H1 (cell line): Measurements from ENCODE around the gene STARD3NL. TPM values are rescaled to one million over a fixed set of nuclear protein-coding genes. Genes with fewer than 3 reads are reported as not detected.

Source experiments
- CTCF ChIA-PET: fragments of 300-600 bp; sonication (Branson Sonifier 250); formaldehyde crosslinking; loops from one replicate; lab custom pipeline; 2021; ENCODE audit not compliant: partially characterized antibody; lab: Charles Lee
- POLR2A ChIA-PET: fragments of 300-600 bp; sonication (Branson Sonifier 250); formaldehyde crosslinking; loops from one replicate; lab custom pipeline; 2021; ENCODE audit warnings: inconsistent platforms; ENCODE audit not compliant: partially characterized antibody; lab: Charles Lee
- DNase-seq, 2 experiments: peaks; one replicate each; pipeline versions ENCODE4 v3.0.0 to v3.0.0-alpha.2; 2010 to 2022; ENCODE audit warnings: low spot score in 2 of 2, low read depth in 1 of 2, mixed read lengths in 1 of 2
- FAIRE-seq: peaks from 2 replicates; lab custom pipeline; 2011; peaks lifted over from hg19 to GRCh38; lab: Jason Lieb, UNC
- H2AFZ ChIP-seq: 2 replicates; pipeline ENCODE4 v1.8.1; 2012; ENCODE audit warnings: low read length, inconsistent platforms
- H2AK5ac ChIP-seq: 2 replicates; pipeline ENCODE4 v1.6.1; 2013; ENCODE audit warnings: low read depth, low read length
- H2BK120ac ChIP-seq: replicated peaks from 2 replicates; pipeline ENCODE3; 2013; ENCODE audit warnings: low read depth, low read length, inconsistent platforms
- H2BK12ac ChIP-seq: 2 replicates; pipeline ENCODE4 v1.6.1; 2013; ENCODE audit warnings: low read depth, low read length
- H2BK15ac ChIP-seq: 2 replicates; pipeline ENCODE4 v1.6.1; 2013; ENCODE audit warnings: low read length
- H2BK20ac ChIP-seq: 2 replicates; pipeline ENCODE4 v1.6.1; 2013; ENCODE audit warnings: low read length
- H2BK5ac ChIP-seq: 2 replicates; pipeline ENCODE4 v1.6.1; 2013; ENCODE audit warnings: low read depth, low read length
- H3K14ac ChIP-seq: 2 replicates; pipeline ENCODE4 v1.6.1; 2013; ENCODE audit warnings: inconsistent platforms; ENCODE audit not compliant: insufficient read length
- H3K18ac ChIP-seq: 2 replicates; pipeline ENCODE4 v1.6.1; 2013; ENCODE audit warnings: low read length; ENCODE audit errors: extremely low read depth
- H3K23ac ChIP-seq: 2 replicates; pipeline ENCODE4 v1.6.1; 2013; ENCODE audit warnings: inconsistent platforms; ENCODE audit not compliant: insufficient read length
- H3K23me2 ChIP-seq: 2 replicates; pipeline ENCODE4 v1.6.1; 2013; ENCODE audit warnings: low read depth, low read length
- H3K27ac ChIP-seq: 2 replicates; pipeline ENCODE4 v1.6.1; 2011; ENCODE audit warnings: low read depth, low read length, inconsistent platforms
- H3K27me3 ChIP-seq, 4 experiments: replicated peaks in 1 of 4; 1 replicate in 1 of 4; 2 replicates in 3 of 4; pipeline versions ENCODE4 v1.6.1 to v1.8.1; 2011 to 2013; ENCODE audit warnings: low read length in 3 of 4, mild to moderate bottlenecking in 3 of 4, inconsistent platforms in 2 of 4, mixed read lengths in 2 of 4, moderate library complexity in 1 of 4; ENCODE audit not compliant: control insufficient read depth in 3 of 4, insufficient read depth in 3 of 4; ENCODE audit errors: extremely low read depth in 1 of 4
- H3K36me3 ChIP-seq, 4 experiments: 2 replicates each; pipeline versions ENCODE4 v1.6.1 to v1.8.1; 2011 to 2013; ENCODE audit warnings: mild to moderate bottlenecking in 4 of 4, low read length in 3 of 4, moderate library complexity in 2 of 4, control low read depth in 1 of 4, inconsistent platforms in 1 of 4; ENCODE audit not compliant: insufficient read depth in 4 of 4, control insufficient read depth in 2 of 4
- H3K4ac ChIP-seq: replicated peaks from 2 replicates; pipeline ENCODE3; 2013; ENCODE audit warnings: low read length, low read depth, mixed read lengths, inconsistent platforms; ENCODE audit not compliant: insufficient read length
- H3K4me1 ChIP-seq, 4 experiments: replicated peaks in 1 of 4; 1 replicate in 1 of 4; 2 replicates in 3 of 4; pipeline versions ENCODE4 v1.6.1 to v1.8.1; 2011 to 2013; ENCODE audit warnings: low read length in 3 of 4, inconsistent platforms in 2 of 4, mixed read lengths in 1 of 4; ENCODE audit not compliant: insufficient read depth in 4 of 4, control insufficient read depth in 3 of 4
- H3K4me2 ChIP-seq, 2 experiments: 2 replicates each; pipeline versions ENCODE4 v1.6.1 to v1.8.1; 2011 to 2013; ENCODE audit warnings: low read depth in 2 of 2, low read length in 2 of 2, control low read depth in 1 of 2, inconsistent platforms in 1 of 2, mild to moderate bottlenecking in 1 of 2; ENCODE audit not compliant: insufficient read depth in 1 of 2
- H3K4me3 ChIP-seq, 4 experiments: fragments of 200-600, 300-600 bp in 1 of 4; sonication (generic), shearing (Covaris generic), sonication (Bioruptor Twin) in 1 of 4; 2 replicates each; pipeline versions ENCODE4 v1.5.1 to v1.8.1; 2011 to 2016; ENCODE audit warnings: low read length in 4 of 4, low read depth in 3 of 4, control low read depth in 2 of 4, inconsistent platforms in 2 of 4, mild to moderate bottlenecking in 2 of 4, mixed read lengths in 1 of 4, moderate library complexity in 1 of 4; ENCODE audit not compliant: insufficient read depth in 2 of 4; ENCODE audit errors: extremely low read depth in 1 of 4
- H3K56ac ChIP-seq: replicated peaks from 2 replicates; pipeline ENCODE3; 2013; ENCODE audit warnings: low read depth, mild to moderate bottlenecking, mixed read lengths, low read length, inconsistent platforms; ENCODE audit not compliant: insufficient read length
- H3K79me1 ChIP-seq: 2 replicates; pipeline ENCODE4 v1.6.1; 2013; ENCODE audit warnings: low read depth, low read length, control low read depth
- H3K79me2 ChIP-seq, 2 experiments: 2 replicates each; pipeline versions ENCODE4 v1.6.1 to v1.8.1; 2012 to 2013; ENCODE audit warnings: low read length in 2 of 2, mild to moderate bottlenecking in 2 of 2, inconsistent platforms in 1 of 2; ENCODE audit not compliant: insufficient read depth in 2 of 2, control insufficient read depth in 1 of 2
- H3K9ac ChIP-seq, 4 experiments: replicated peaks in 1 of 4; 1 replicate in 1 of 4; 2 replicates in 3 of 4; pipeline versions ENCODE4 v1.6.1 to v1.8.1; 2011 to 2013; ENCODE audit warnings: low read depth in 3 of 4, low read length in 3 of 4, control low read depth in 2 of 4, mild to moderate bottlenecking in 2 of 4, moderate library complexity in 2 of 4, inconsistent platforms in 1 of 4; ENCODE audit errors: extremely low read depth in 1 of 4
- H3K9me3 ChIP-seq, 2 experiments: 2 replicates each; pipeline versions ENCODE4 v1.6.1 to v1.8.1; 2012 to 2013; ENCODE audit warnings: mild to moderate bottlenecking in 2 of 2, moderate library complexity in 2 of 2, control low read depth in 1 of 2, inconsistent platforms in 1 of 2, low read depth in 1 of 2, low read length in 1 of 2, mixed read lengths in 1 of 2; ENCODE audit not compliant: insufficient read depth in 2 of 2
- H4K20me1 ChIP-seq, 2 experiments: replicated peaks in 1 of 2; 2 replicates each; pipeline versions ENCODE3 to v1.8.1; 2011 to 2013; ENCODE audit warnings: inconsistent platforms in 2 of 2, low read length in 2 of 2, mild to moderate bottlenecking in 1 of 2; ENCODE audit not compliant: insufficient read depth in 2 of 2, control insufficient read depth in 1 of 2
- H4K5ac ChIP-seq: 2 replicates; pipeline ENCODE4 v1.6.1; 2013; ENCODE audit warnings: low read length, low read depth, mixed read lengths, inconsistent platforms; ENCODE audit not compliant: insufficient read length
- H4K8ac ChIP-seq: 2 replicates; pipeline ENCODE4 v1.8.0; 2013; ENCODE audit warnings: mild to moderate bottlenecking, moderate library complexity, low read length, inconsistent platforms; ENCODE audit not compliant: insufficient read depth; ENCODE audit errors: extremely low read depth
- H4K91ac ChIP-seq: replicated peaks from 2 replicates; pipeline ENCODE3; 2013; ENCODE audit warnings: low read length, mixed read lengths, inconsistent platforms; ENCODE audit not compliant: insufficient read length
- CHD1 ChIP-seq: IDR thresholded peaks from 2 replicates; pipeline ENCODE4 v1.6.1; 2012; ENCODE audit warnings: low read depth, low read length, improper control_type of control experiment
- NANOG ChIP-seq: IDR thresholded peaks from 2 replicates; pipeline ENCODE4 v1.6.1; 2011; ENCODE audit warnings: low read length, low read depth, mild to moderate bottlenecking, inconsistent platforms; ENCODE audit not compliant: insufficient read depth, poor library complexity, severe bottlenecking
- SIRT6 ChIP-seq: IDR thresholded peaks from one replicate; pipeline ENCODE4 v1.7.1; 2012; ENCODE audit warnings: low read length, inconsistent platforms
- WGBS, 2 experiments: shearing (Covaris generic) in 1 of 2; methylation state at CpG; one replicate each; pipeline versions ENCODE4 v1.1.6 to v1.1.7; 2013 to 2015; ENCODE audit warnings: low lambda C conversion rate in 2 of 2, mixed read lengths in 2 of 2, inconsistent platforms in 1 of 2, low coverage in 1 of 2, missing lambda C conversion rate in 1 of 2; ENCODE audit not compliant: insufficient replicate concordance in 2 of 2, insufficient coverage in 1 of 2, insufficient read length in 1 of 2; ENCODE audit errors: extremely low coverage in 1 of 2, missing lambda C conversion rate in 1 of 2; 5-methylcytosine and 5-hydroxymethylcytosine counted together
- polyA plus RNA-seq, 7 experiments: library from polyadenylated mRNA; depleted of rRNA in 3 of 7; stranded (reverse) in 5 of 7; unstranded in 2 of 7; fragments of >200 nt in 5 of 7; fragments of 200-250 nt in 2 of 7; gene quantifications; 1 replicate in 5 of 7; 2 replicates in 1 of 7; 4 replicates in 1 of 7; pipeline versions ENCODE4 v1.2.1 to v1.2.3, GENCODE V29; 2011 to 2013; ENCODE audit warnings: missing spikeins in 2 of 7, mixed read lengths in 2 of 7
- total RNA-seq: library from RNA; stranded (reverse); fragmentation: NEBNext Ultra II Directional; extraction: Animal tissue kit (Norgen Biotek cat#: 25700); gene quantifications from 2 replicates; pipeline ENCODE4 v1.2.1, GENCODE V29; 2021
- TF ChIP-seq, protein P1 (sequence below): IDR thresholded peaks from 2 replicates; pipeline ENCODE4 v1.6.1; 2012; ENCODE audit warnings: inconsistent platforms

STARD3NL gene
- total and polyA plus RNA-seq, 2 of the 8 experiments (the other 6 are each of a cell fraction or from before 2014, with no cell fraction given), result 27.1 to 40.5 TPM

DNA sequence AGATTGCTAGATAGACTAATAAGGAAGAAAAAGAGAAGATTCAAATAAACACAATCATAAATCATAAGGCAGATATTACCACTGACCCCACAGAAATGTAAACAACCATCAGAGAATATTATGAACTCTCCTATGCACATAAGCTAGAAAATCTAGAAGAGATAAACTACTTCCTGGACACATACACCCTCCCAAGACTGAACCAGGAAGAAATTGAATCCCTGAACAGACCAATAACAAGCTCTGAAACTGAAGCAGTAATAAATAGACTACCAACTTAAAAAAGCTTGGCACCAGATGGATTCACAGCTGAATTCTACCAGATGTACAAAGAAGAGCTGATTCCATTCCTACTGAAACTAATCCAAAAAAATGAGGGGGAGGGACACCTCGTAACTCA, 24.5 kb upstream of the STARD3NL start:
- Histone ChIP-seq H2BK120ac (no peak overlapping the region), H2BK15ac (no peak overlapping the region), H3K23me2 (no peaks in the 10 kb centered on the region), H2AFZ (no peak overlapping the region), H3K9me3 (no peaks in the 10 kb centered on the region), H3K9ac (no peak overlapping the region), H3K4me3 (no peak overlapping the region)
- TF ChIP-seq CHD1 (no peak), SIRT6 (no peak), NANOG (no peak)
- TF ChIP-seq, protein P1, sequence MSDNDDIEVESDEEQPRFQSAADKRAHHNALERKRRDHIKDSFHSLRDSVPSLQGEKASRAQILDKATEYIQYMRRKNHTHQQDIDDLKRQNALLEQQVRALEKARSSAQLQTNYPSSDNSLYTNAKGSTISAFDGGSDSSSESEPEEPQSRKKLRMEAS, result no peak
- TF ChIP-seq, all 59 proteins: peak for 0
- Histone ChIP-seq H3K14ac (no peak overlapping the region), H3K23ac (no peak overlapping the region), H4K8ac (no peak overlapping the region), H4K5ac (no peak overlapping the region), H3K27ac (no peak overlapping the region), H2AK5ac (no peak overlapping the region), H3K4ac (no peak overlapping the region), H4K91ac (no peak overlapping the region), H3K27me3 (no peaks in the 10 kb centered on the region), H3K18ac (no peak overlapping the region), H3K36me3 (no peaks in the 10 kb centered on the region), H2BK12ac (no peak overlapping the region), H3K79me1 (no peaks in the 10 kb centered on the region), H3K4me1 (no peaks in the 10 kb centered on the region), H2BK5ac (no peak overlapping the region), H3K4me2 (no peak overlapping the region), H3K79me2 (no peaks in the 10 kb centered on the region), H3K56ac (no peak overlapping the region), H2BK20ac (no peak overlapping the region), H4K20me1 (no peaks in the 10 kb centered on the region)
- ChIA-PET POLR2A (no interaction called here), CTCF (interaction anchor here (0.8 kb wide), 1 partner anchor 216 kb away, joined by 3 read pairs; no protein-coding TSS in a partner anchor)
- WGBS, 2 experiments, result 94% methylated on average over 1 of the region's 1 CpG; no CpG with 5 or more reads in 1 of the 2 experiments
- FAIRE-seq, result no peak
- no peak for DNase-seq
